GM23338 (cell line): ENCODE data around the gene UNC45B. TPM values are rescaled to one million over a fixed set of nuclear protein-coding genes. Genes with fewer than 3 reads are reported as not detected.
A peak's percentile ranks its signal among the peaks of the same experiment; 100 is the strongest.
"Not testable (repeated sequence)": the region's sequence is repeated elsewhere in the genome, so short reads cannot be mapped to it uniquely, and the experiment has no call there.

Experiments used
- ATAC-seq: fragments of 200-7000 bp; cut with Tn5 transposase; 3 replicates; pipeline ENCODE4 v1.9.1; 2020
- DNase-seq: peaks from one replicate; pipeline ENCODE4 v3.0.0-alpha.2; 2015; ENCODE audit warnings: low spot score
- H2AFZ ChIP-seq: fragments of 200-600 bp; sonication (generic); 2 replicates; pipeline ENCODE4 v1.8.0; 2016; ENCODE audit warnings: antibody characterized with exemption, mild to moderate bottlenecking, moderate library complexity
- H3F3A ChIP-seq: fragments of 200-600 bp; sonication (generic); replicated peaks from 2 replicates; pipeline ENCODE4 v1.8.0; 2017; ENCODE audit warnings: antibody characterized with exemption, mixed run types, low read depth
- H3K27ac ChIP-seq: fragments of 200-600 bp; sonication (generic); 2 replicates; pipeline ENCODE4 v1.6.1; 2016; ENCODE audit warnings: low read depth
- H3K27me3 ChIP-seq: fragments of 200-600 bp; sonication (generic); 2 replicates; pipeline ENCODE4 v1.8.0; 2016; ENCODE audit warnings: mild to moderate bottlenecking, mixed run types, moderate library complexity; ENCODE audit not compliant: insufficient read depth
- H3K36me3 ChIP-seq: fragments of 200-600 bp; sonication (generic); 2 replicates; pipeline ENCODE4 v1.8.0; 2016; ENCODE audit warnings: mild to moderate bottlenecking; ENCODE audit not compliant: insufficient read depth
- H3K4me1 ChIP-seq: fragments of 200-600 bp; sonication (generic); 2 replicates; pipeline ENCODE4 v1.8.0; 2016; ENCODE audit warnings: mild to moderate bottlenecking, moderate library complexity; ENCODE audit not compliant: insufficient read depth
- H3K4me2 ChIP-seq: fragments of 200-600 bp; sonication (generic); 2 replicates; pipeline ENCODE4 v1.7.1; 2017; ENCODE audit warnings: mixed run types
- H3K4me3 ChIP-seq: fragments of 200-600 bp; sonication (generic); 2 replicates; pipeline ENCODE4 v1.6.1; 2016; ENCODE audit warnings: mixed run types
- H3K79me2 ChIP-seq: fragments of 200-600 bp; sonication (generic); replicated peaks from 2 replicates; pipeline ENCODE4 v1.8.0; 2017; ENCODE audit warnings: mild to moderate bottlenecking; ENCODE audit not compliant: insufficient read depth
- H3K9me2 ChIP-seq: fragments of 200-600 bp; sonication (generic); 2 replicates; pipeline ENCODE4 v1.8.0; 2017; ENCODE audit not compliant: insufficient read depth
- H4K20me1 ChIP-seq: fragments of 200-600 bp; sonication (generic); replicated peaks from 2 replicates; pipeline ENCODE4 v1.8.0; 2017; ENCODE audit warnings: mild to moderate bottlenecking; ENCODE audit not compliant: insufficient read depth
- H3K27ac Mint-ChIP-seq: 2 replicates; pipeline ENCODE4 v1.8.0; 2020; ENCODE audit warnings: inconsistent platforms, mild to moderate bottlenecking, moderate library complexity, mixed read lengths
- H3K27me3 Mint-ChIP-seq: 3 replicates; pipeline ENCODE4 v1.8.0; 2022; ENCODE audit warnings: low read depth, mild to moderate bottlenecking, moderate library complexity, mixed read lengths, inconsistent platforms; ENCODE audit not compliant: insufficient read depth, poor library complexity
- H3K36me3 Mint-ChIP-seq: 3 replicates; pipeline ENCODE4 v1.8.0; 2021; ENCODE audit warnings: low read depth, mild to moderate bottlenecking, inconsistent platforms, moderate library complexity, mixed read lengths
- H3K4me1 Mint-ChIP-seq: 3 replicates; pipeline ENCODE4 v1.8.0; 2020; ENCODE audit warnings: mild to moderate bottlenecking, inconsistent platforms, mixed read lengths
- H3K4me3 Mint-ChIP-seq: 3 replicates; pipeline ENCODE4 v1.8.0; 2021; ENCODE audit warnings: moderate library complexity, mild to moderate bottlenecking, inconsistent platforms, mixed read lengths
- H3K9me3 Mint-ChIP-seq: 3 replicates; pipeline ENCODE4 v1.8.0; 2020; ENCODE audit warnings: moderate library complexity, mild to moderate bottlenecking, inconsistent platforms, mixed read lengths
- CREB1 ChIP-seq: fragments of 250-450 bp; sonication (Bioruptor Pico); IDR thresholded peaks from 2 replicates; pipeline ENCODE4 v1.5.0; 2020; ENCODE audit warnings: low read depth, mild to moderate bottlenecking, moderate library complexity
- CTCF ChIP-seq, 2 experiments: fragments of 200-600 bp in 1 of 2; sonication (generic) in 1 of 2; conservative IDR thresholded peaks; 2 replicates each; pipeline versions ENCODE4 v1.5.1 to v1.6.1; 2016 to 2017; ENCODE audit warnings: antibody characterized with exemption in 2 of 2, low read depth in 2 of 2, mild to moderate bottlenecking in 2 of 2, moderate library complexity in 1 of 2
- JUNB ChIP-seq: IDR thresholded peaks from one replicate; pipeline ENCODE4 v1.6.1; 2016; ENCODE audit warnings: antibody characterized with exemption; ENCODE audit not compliant: unreplicated experiment
- STAT1 ChIP-seq: IDR thresholded peaks from one replicate; pipeline ENCODE4 v1.6.1; 2016; ENCODE audit warnings: antibody characterized with exemption; ENCODE audit not compliant: unreplicated experiment
- ZNF114 ChIP-seq: fragments of 250-450 bp; sonication (Bioruptor Pico); IDR thresholded peaks from 2 replicates; pipeline ENCODE4 v1.5.0; 2020; ENCODE audit warnings: mild to moderate bottlenecking, moderate library complexity
- polyA plus RNA-seq: library from polyadenylated mRNA; unstranded; fragments of >200 nt; fragmentation: Nextera tagmentation; extraction: Ambion mirVana; gene quantifications from 2 replicates; pipeline ENCODE4 v1.2.1, GENCODE V29; 2016
- total RNA-seq: library from RNA; depleted of rRNA; stranded (reverse); fragments of >200 nt; shearing (Covaris generic); gene quantifications from 2 replicates; pipeline ENCODE4 v1.2.3, GENCODE V29; 2014

Gene UNC45B
- total and polyA plus RNA-seq, 2 experiments from 2014 or later = 0.03 TPM; not detected in 1

DNA sequence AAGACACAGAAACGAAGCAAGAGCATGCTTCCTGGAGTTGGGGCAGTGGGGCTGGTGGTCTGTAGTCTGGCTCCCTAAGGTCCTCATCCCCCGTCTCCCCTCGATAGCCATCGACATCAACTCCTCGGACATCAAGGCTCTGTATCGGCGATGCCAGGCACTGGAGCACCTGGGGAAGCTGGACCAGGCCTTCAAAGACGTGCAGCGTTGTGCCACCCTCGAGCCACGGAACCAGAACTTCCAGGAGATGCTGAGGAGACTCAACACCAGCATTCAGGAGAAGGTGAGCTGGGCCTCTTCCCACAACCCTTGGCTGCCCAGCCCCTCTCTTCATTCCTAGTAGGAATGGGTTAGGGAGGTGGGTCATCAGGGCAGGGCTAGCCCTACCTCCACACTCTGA lies 2.3 kb downstream of the UNC45B start (continued):
- TF ChIP-seq CREB1 (CRISPR knock-in tag) = no peak
- no peak for TF ChIP-seq JUNB
- no peak for TF ChIP-seq CTCF (conservative IDR thresholded peaks at IDR 0.05; ENCODE audit: low read depth in 2 of 2)
- TF ChIP-seq STAT1 = no peak

DNA sequence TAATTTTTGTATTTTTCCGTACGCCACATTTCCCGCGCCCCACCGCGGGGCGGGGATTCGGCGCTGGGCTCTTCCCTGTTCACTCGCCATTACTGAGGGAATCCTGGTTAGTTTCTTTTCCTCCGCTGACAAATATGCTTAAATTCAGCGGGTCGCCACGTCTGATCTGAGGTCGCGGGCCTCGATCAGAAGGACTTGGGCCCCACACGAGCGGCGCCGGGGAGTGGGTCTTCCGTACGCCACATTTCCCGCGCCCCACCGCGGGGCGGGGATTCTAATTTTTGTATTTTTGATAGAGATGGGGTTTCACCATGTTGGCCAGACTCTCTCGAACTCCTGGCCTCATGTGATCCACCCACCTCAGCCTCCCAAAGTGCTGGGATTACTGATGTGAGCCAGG lies 3.5 kb downstream of the UNC45B start:
- Mint-ChIP-seq H3K27me3 (peaks cover 16% of the 10 kb centered on the region), H3K4me1 (peaks cover 16% of the 10 kb centered on the region)
- H3K27ac ChIP-seq, H3K4me3 Mint-ChIP-seq, H3K36me3 ChIP-seq, H3K27ac Mint-ChIP-seq, H3F3A ChIP-seq, H3K36me3 Mint-ChIP-seq, H3K9me2 ChIP-seq, H3K4me2 ChIP-seq, H3K79me2 ChIP-seq, H3K9me3 Mint-ChIP-seq, DNase-seq, H3K4me3 ChIP-seq, H3K27me3 ChIP-seq, H3K4me1 ChIP-seq, H4K20me1 ChIP-seq, ATAC-seq: not testable (repeated sequence)
- H2AFZ ChIP-seq = peak overlapping the region; percentile 47; the same call in 1 of the 2 replicates

- no peaks in the 10 kb centered on the region for H4K20me1 ChIP-seq
- TF ChIP-seq ZNF114 = no peak
- 0 out of 2 replicates have a peak, but pooled peaks cover 3% of the 10 kb centered on the region for H3K9me2 ChIP-seq
- H3K4me1 ChIP-seq = no peaks in the 10 kb centered on the region
- Mint-ChIP-seq H3K4me1 (peaks cover 8% of the 10 kb centered on the region), H3K9me3 (no peaks in the 10 kb centered on the region), H3K36me3 (no peaks in the 10 kb centered on the region), H3K27ac (no peak overlapping the region), H3K4me3 (no peak overlapping the region), H3K27me3 (peaks cover 11% of the 10 kb centered on the region)
- ATAC-seq = no peak
- H3K27me3 ChIP-seq = no peaks in the 10 kb centered on the region
- no peak overlapping the region for H3K4me2 ChIP-seq
- no peak for DNase-seq
- no peak overlapping the region for H3K27ac ChIP-seq
- H3K4me3 ChIP-seq = no peak overlapping the region
- 0 out of 2 replicates have a peak overlapping the region, but pooled peaks have one; percentile 14 for H2AFZ ChIP-seq
- no peaks in the 10 kb centered on the region for H3F3A ChIP-seq
- H3K79me2 ChIP-seq = no peaks in the 10 kb centered on the region
- H3K36me3 ChIP-seq = no peaks in the 10 kb centered on the region
Observed at GRCh38 chr17:35152421-35153140, 5.0 kb downstream of the UNC45B start.
